ENCODE data around the gene SDHC.
"Not testable (repeated sequence)": the region's sequence is repeated elsewhere in the genome, so short reads cannot be mapped to it uniquely, and the experiment has no call there.

SDHC gene

DNA sequence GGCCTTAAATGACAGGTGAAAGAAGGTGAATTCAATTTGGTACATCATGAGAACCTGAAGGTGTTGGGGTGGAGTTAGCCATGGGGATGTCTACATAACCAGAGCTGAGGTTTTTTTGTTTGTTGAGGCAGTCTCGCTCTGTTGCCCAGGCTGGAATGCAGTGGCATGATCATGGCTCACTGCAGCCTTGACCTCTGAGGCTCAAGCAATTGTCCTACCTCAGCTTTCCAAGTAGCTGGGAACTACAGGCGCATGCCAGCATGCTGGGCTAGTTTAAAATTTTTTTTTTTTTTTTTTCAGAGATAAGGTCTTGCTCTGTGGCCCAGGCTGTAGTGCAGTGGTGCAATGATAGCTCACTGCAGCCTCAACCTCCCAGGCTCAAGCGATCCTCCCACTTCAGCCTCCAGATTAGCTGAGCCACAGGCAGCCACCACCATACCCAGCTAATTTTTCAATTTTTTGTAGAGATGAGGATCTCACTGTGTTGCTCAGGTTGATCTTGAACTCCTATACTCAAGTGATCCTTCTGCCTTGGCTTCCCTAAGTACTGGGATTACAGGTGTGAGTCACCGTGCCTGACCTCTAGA is 2.5 kb upstream of the SDHC start:
- no peak for DNase-seq (ENCODE audit: low spot score)

DNA sequence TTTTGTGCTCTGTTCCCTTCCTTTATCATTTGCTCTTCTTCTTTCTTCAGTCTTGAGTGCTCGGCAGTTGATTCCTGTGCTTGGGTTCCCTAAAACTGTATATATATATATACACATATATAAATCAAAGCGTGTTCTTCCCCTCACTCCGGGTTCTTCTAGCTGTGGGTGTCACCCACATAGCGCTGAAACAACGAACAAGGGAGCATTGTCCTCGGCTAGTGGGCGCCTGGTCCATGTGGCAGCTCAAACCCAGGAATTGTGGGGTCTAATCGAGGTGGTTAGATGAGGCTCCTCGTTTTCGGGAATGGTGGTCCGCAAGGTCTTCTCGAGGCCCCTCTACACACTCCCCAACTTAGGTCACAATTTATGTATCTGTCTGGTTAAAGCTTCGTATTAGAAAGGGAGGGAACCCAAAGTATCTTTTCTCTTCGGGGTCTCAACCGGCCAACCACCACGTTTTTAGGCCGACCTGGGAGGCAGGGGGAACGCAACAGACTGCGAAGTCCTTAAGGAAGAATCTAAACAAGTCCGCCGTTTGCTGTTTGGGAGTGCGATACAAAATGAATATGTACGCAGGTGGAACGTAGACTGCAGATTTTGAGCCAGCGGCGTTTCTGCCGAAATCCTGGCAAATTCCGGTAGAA is 504 bp upstream of the SDHC start:
- DNase-seq (ENCODE audit: low spot score): no peak

DNA sequence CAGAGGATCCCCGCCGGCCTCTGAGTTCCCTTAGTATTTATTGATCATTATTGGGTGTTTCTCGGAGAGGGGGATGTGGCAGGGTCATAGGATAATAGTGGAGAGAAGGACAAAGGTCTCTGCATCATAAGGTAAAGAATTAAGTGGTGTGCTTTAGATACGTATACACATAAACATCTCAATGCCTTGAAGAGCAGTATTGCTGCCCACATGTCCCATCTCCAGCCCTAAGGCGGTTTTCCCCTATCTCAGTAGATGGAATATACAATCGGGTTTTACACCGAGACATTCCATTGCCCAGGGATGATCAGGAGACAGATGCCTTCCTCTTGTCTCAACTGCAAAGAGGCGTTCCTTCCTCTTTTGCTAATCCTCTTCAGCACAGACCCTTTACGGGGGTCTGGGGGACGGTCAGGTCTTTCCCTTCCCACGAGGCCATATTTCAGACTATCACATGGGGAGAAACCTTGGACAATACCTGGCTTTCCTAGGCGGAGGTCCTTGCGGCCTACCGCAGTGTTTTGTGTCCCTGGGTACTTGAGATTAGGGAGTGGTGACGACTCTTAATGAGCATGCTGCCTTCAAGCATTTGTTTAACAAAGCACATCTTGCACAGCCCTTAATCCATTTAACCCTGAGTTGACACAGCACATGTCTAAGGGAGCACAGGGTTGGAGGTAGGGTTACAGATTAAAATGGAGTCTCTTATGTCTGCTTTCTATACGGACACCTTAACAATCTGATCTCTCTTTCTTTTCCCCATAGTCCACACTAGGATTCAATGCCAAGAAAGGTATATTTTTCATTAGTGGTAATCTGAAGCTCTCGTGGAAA is 1.9 kb downstream of the SDHC start:
- not testable (repeated sequence) for DNase-seq (ENCODE audit: low spot score)

DNA sequence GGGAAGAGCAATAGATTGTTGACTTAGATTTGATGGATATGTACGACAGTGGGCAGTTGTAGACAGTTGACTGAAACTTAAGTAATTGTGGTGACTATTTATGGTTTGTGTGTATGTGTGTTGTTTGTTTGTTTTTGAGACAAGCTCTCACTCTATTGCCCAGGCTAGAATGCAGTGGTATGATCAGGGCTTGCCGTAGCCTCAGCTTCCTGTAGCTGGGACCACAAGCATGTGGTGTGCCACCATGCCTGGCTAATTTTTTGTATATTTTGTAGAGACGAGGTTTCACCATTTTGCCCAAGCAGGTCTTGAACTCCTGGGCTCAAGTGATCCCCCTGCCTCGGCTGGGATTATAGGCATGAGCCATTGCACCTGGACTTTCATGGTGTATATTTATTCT is 9.8 kb downstream of the SDHC start:
- no peak for DNase-seq (ENCODE audit: low spot score)

DNA sequence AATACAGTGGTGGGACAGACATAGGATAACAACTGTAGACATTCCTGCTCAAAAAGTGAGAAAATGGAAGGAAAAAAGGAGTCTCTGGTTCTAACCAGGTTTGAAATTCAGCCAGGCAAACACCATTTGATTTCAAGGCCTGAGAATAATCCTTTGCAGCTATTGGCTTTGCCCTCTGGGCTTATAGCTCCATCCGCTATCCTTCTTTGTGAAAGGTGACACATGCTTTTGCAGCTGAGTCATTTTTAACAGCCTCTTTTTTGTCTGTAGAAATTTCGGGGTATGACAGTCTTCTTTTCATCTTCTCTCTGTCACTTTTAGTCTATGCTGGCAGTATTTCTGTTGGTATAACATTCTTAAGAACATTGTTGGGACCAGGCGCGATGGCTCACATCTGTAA is 16.2 kb downstream of the SDHC start:
- DNase-seq (ENCODE audit: low spot score): no peak

DNA sequence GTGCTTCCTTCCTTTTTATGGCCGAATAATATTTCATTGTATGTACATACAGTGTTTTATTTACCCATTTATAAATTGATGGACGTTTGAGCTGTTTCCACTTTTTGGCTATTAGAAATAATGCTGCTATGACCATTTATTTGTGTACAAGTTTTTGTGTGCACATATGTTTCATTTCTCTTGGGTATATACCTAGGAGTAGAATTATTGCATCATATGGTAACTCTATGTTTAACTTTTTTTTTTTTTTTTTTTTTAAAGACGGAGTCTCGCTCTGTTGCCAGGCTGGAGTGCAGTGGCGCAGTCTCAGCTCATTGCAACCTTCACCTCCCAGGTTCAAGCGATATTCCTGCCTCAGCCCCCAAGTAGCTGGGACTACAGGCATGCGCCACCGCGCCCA is 19.0 kb downstream of the SDHC start:
- DNase-seq (ENCODE audit: low spot score): no peak

DNA sequence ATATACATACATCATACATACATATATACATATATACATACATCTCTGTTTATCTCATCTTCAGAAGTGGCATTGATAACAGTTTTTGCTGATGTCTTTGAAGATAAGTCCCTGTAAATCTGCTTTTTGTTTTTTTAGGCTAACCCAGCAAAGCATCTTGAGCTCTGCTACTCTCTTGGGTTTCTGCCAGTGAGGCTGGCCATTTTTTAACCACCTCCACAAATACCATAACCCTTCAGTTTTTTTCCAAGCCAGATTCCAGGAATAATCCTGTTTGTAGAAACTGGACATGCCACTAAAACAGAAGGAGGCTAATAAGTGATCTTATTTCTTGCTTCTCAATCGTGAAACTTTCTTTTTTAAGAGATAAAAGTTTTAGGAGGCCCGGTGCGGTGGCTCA is 21.6 kb downstream of the SDHC start:
- DNase-seq (ENCODE audit: low spot score): no peak

DNA sequence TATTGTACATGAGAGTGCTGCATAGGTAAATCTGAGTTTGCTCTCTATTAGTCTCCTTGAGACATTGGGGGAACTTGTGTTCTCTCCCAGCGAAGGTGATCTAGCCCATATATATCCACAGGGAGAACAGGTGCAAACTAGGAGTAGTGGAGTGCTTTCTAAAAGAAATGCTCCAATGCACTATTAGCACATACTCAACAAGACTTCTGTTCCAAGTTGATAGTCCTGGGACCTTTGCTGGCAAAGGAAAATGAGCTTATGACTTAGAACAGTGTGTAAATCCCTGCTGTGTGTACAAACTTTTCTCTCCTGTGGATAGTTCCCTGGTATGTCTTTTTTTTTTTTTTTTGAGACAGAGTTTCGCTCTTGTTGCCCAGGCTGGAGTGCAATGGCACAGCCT is 28.0 kb downstream of the SDHC start:
- no peak for DNase-seq (ENCODE audit: low spot score)

DNA sequence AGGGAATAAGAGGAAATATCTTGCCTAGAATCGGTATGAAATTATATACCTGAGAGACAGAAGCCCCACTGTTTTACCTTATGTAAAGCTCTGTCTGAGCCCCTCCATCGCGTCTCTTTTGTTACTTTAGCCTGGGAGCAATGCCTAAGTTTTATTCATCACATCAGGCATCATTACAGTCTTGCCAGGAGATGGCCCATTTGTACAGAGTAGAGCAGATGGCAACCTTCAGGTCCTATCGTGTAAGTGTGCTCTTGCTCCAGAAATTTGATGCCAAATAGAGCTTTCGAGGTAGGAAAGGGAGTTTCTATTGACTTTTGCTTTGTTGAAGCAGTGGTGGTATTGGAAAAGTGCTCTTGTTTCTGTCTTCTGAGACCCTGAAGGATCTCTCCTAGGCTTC is 28.6 kb downstream of the SDHC start:
- DNase-seq (ENCODE audit: low spot score): no peak

DNA sequence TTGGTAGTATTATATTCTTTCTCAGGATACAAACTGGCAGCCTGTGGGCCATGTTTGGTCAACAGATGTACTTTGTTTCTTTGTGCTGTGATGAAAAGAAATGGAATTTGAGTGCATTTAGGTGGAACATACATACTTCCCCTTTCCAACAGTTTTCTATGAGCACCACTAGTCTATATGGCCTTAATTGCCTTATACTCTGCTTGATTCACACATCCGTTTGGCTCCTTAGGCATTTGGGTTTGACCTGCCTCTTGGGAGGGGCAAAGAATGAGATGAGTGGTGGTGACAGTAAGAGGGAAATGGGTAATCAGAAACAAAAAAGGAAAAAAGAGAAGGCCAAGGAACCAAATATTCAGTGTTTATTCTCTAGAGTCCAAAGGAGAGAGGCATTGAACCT is 36.5 kb downstream of the SDHC start:
- no peak for DNase-seq (ENCODE audit: low spot score)

DNA sequence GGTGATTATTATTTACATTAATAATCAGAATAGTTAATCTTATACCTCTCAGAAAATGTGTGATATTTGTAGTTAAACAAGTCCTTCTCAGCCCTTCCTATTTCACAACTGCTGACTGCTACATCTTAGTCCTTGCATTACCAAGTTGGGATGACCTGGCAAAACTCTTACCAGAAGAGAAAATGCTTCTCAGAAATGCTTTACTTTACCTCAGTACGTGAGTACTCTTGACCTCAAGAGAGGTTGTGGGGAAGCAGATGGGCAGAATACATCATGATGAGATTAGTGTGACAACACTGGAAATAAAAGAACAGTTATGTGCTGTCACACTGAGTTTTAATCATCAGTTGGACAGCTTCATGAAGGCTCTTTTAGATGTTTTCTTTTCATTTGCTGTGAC is 37.3 kb downstream of the SDHC start:
- DNase-seq (ENCODE audit: low spot score): no peak

DNA sequence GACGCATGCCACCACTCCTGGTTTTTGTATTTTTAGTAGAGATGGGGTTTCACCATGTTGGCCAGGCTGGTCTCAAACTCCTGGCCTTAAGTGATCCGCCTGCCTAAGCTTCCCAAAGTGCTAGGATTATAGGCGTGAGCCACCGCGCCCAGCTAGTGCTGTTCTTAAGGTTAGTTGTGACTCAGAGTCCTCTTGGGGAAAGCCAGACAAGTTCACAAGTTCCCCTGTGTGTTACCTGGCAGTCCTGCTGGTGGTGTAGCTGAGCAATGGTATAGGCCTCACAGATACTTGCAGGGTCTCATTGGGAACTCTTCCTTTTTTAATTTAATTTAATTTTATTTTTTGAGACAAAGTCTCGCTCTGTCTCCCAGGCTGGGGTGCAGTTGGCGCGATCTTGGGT is 42.9 kb downstream of the SDHC start:
- no peak for DNase-seq (ENCODE audit: low spot score)

DNA sequence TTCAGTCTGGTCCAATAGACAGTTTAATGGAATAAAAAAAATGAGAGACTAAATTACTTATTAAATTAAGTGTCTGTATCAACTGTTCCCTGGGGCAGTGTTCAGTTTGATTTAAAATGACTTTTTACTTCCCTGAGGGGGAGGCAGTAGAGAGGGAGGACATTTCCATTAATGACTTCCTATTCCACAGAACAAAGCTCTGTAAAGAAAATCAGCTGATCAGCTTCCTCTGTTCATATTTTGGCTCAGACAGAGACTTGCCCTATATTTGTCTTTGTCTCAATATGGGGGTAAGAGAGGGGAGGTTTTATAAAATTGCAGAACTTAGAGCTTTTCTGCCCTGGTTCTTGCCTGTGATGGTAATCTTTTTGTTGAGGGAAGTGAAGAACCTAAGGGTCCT is 45.1 kb downstream of the SDHC start:
- no peak for DNase-seq (ENCODE audit: low spot score)

DNA sequence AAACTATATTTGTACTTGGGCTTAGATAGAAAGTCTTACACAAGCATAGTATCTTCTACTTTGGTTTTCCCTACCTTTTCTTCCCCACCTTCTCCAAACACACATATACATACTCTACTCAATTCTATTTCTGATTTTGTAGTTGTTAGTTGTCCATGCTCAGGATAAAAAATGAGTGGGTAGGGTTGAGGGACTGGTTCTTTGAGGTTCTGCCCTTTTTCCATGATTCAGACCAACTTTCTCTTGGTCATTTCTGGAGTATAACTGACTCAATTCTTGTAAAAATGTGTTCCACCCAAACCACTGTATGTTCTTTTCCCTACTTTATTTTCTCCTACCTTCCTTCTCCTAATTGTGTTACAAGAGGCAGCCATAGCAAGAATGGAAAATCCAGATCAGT is 50.2 kb downstream of the SDHC start:
- no peak for DNase-seq (ENCODE audit: low spot score)

DNA sequence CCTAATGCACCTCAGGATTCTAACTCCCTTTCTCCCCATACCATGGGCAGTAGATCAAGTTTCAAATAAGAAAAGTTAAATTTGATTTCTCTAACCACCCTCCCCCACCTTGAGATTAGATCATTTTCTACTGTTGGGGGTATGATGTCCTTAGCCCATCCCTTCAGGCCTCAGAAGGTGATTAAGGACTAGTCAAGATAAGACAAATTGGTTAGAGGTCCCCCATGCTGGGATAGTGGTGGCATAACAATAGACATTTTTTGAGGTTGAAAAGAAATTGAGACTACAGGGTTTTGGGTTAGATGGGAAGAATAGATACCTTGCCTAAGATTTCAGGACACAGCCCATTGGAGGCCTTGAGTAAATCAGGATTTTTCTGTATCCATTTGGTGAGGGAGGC is 51.0 kb downstream of the SDHC start:
- DNase-seq (ENCODE audit: low spot score): no peak

DNA sequence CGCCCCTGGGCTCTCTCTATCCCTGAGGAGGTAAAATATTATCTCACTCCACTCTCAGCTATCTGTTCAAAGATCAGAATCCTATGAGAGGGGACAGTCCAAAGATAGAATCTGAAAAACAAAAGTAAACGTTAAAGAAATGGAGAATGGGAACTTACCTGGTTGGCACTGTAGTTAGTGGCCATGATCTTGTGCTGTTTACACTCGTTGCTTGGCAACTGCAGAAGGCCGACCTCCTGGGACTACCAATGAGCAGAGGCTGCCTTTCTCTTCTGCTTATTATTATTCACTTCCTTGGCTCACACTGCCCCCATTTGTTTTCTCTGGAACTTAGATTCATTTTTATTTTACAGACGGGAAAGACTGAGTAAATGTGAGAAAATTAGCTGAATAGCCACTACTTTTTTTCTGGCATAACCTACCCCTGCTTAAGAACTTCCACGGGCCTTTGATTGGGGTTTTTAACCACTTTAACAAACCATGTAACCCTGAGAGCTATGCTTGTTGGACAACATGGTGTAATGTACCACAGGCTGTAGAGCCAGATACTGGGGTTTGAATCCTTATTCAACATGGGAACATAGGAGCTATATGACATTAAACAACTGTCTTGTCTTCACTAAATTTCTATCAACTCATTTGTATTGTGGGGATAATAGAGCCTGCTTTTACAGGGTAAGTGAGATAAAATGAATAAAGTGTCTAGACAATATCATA is 53.7 kb downstream of the SDHC start, which contains the start of gene CFAP126:
Gene CFAP126, minus strand, starts transcription at position 193 of the 717 bp plus-strand sequence. Its CDS starts 8 bp downstream, at position 185.
- no peak for DNase-seq (ENCODE audit: low spot score)

DNA sequence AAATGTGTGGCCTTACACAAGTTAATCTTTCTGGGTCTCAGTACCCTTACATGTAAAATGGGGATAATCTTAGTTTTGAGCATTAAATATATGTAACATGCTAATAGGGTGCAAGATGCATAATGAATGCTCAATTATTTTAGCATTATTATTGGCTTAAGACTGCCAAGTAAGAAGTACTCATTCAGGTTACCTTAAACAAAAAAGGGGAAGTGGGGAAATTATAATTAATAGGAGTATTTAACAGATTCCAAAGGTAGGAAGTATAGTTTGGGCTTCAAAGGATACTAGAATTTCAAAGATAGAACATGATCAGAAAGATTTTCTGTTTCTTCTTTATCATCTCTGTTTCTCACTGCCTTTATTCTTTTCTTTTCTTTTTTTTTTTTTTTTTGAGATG is 59.3 kb downstream of the SDHC start:
- DNase-seq (ENCODE audit: low spot score): no peak

DNA sequence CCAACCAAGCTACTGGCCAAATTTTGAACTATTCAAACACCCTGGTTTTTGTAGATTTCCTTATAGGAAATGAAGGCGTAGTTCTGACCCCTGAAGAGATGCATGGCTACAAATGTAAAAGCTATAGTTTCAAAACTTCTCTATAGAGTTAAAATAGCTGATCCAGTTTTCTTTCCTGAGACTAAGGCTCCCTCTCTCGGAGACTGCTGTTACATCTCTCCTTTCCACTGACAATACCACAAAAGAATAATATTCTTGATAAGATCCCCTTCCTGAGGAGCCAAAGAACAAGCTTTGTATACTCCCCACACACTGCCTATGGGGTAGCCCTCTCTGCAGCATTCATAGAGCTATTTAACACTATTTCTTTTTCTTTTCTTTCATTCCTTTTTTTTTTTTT is 60.2 kb downstream of the SDHC start:
- DNase-seq (ENCODE audit: low spot score): no peak

DNA sequence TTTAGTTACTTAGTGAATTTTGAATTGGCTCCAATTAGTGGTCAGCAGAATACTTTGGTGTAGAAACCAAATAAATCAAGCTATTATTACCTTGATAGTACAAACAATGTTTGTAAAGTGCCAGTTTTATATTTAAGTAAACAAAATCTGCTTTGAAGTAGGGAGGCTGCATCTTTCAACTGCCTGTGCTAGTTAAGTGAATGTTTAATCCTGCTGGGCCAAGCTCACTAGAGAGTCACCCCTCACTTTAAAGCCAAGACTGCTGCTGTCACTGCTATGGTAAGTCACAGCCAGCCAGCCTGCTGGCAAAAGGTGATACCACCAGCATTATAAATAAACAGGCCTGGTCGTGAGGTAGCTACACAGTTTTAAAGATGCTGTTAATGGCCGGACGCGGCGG is 63.8 kb downstream of the SDHC start:
- DNase-seq (ENCODE audit: low spot score): no peak

DNA sequence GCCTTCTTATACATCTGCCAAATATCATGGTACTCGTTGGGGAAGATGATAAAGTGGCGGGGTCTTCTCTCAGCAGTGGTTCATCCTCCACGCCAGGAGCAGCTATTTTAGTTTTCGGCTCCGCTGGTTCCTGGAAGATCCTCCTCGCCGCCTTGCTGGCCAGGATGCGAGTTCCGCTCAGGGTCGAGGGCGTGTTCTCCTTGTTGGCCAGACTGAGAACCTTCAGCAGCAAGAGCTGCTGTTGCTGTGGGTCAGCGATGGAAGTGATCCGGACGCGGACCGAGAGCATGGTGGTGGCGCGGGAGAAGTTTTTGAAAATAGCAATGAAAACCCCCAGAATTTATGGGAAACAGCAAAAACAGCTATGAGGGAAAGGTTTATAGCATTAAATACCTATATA is 64.9 kb downstream of the SDHC start:
- no peak for DNase-seq (ENCODE audit: low spot score)

DNA sequence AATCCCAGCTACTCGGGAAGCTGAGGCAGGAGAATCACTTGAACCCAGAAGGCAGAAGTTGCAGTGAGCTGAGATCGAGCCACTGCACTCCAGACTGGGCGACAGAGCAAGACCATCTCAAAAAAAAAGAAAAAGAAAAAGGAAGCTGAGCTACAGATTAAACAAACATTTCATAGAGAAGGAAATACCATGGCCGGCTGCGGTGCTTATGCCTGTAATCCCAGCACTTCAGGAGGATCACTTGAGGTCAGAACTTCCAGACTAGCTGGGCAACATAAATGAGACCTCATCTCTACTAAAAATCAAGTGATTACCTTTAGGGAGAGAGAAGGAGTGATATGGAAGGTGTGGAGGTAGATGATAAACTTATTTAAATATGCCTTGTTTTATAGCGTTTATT is 67.5 kb downstream of the SDHC start:
- no peak for DNase-seq (ENCODE audit: low spot score)

DNA sequence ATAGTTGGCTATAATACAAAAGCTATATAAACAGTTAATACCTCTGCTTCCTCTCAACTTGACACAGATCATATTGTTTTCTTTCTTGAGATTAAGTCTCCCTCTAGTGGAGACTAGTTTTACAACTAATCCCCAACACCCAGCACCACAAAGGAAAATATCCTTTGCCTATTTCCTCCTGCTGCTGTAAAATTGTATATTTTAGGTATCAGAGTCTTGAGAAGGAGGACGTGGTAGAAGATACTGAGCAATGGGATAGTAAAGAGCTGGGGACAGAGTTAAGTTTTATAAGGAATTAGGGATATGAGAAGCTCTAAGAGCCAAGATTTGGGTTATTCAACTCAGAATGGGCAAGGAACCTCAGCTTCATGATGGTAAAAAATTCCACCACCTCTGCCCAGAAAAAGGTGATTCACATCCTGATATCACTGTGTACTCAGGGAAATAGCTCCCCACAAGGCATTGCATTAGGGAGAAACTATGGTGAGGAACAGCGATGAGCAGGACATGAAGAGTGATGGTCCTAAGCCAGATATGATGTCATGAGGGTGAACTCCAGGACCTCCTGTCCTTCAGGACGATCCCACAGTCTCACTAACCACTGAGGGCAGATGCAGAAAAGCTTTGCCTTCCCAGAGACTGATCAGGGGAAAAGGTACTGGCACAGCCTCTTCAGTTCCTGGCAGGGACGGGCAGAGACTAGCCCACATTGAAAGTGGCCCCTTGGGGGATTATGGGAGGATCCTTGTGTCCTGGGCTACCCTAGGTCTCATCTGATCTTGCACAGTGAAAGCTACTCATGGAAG is 68.2 kb downstream of the SDHC start:
- peak; percentile 72 for DNase-seq (ENCODE audit: low spot score)
